Effector CD4-positive, alpha-beta T cell (primary cell): Measurements from ENCODE around the gene EFCAB13.
A peak's percentile ranks its signal among the peaks of the same experiment; 100 is the strongest.

Experiments
- DNase-seq: peaks from one replicate; pipeline ENCODE4 v3.0.0-alpha.2; 2020
- total RNA-seq: gene quantifications from one replicate; lab custom pipeline; 2026; lab: John Stamatoyannopoulos, UW

EFCAB13 gene
- total RNA-seq = 11.8 reads per million, percentile 35 among the genes with 10 or more reads in this experiment

GRCh38 chr17:47323382-47324223 is at the start of gene EFCAB13:
Gene EFCAB13, plus strand, starts transcription at chr17:47323955. Its CDS starts 4,399 bp downstream, at chr17:47328354.
- peak; percentile 57 for DNase-seq

DNA sequence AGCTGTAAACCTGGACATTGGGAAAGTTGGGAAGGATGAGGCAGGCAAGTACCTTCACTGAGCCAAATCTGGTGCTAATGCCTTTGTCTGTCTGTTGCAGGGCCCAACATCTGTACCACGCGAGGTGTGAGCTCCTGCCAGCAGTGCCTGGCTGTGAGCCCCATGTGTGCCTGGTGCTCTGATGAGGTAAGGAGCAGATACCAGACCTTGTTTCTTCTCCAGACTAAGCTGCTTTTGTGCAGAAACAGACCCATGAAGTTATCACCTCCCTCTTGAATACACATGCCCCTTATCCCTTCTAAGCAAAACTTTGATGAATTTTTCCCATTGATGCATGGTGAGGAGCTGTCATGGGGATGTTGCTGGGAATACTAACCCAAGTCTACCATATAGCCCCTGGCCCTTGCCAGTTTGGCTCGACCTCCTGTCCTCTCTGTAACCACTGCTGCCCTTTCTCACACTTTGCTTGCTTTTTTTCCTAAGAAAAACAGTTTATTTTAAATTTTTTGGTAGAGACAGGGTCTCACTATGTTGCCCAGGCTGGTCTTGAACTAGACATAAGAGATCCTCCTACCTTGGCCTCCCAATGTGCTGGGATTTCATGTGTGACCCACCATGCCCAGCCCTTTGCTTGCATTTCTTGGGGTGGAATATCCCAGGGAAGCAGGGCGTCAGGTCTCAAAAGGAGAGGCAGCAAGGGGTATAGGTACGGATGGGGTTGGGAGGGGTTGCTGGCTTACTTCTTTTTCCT is 49.3 kb upstream of the EFCAB13 start:
- no peak for DNase-seq

- DNase-seq = no peak
Observed at GRCh38 chr17:47275245-47275984, 48.3 kb upstream of the EFCAB13 start.

- DNase-seq = no peak
Observed at GRCh38 chr17:47276444-47276843, 47.3 kb upstream of the EFCAB13 start.

DNA sequence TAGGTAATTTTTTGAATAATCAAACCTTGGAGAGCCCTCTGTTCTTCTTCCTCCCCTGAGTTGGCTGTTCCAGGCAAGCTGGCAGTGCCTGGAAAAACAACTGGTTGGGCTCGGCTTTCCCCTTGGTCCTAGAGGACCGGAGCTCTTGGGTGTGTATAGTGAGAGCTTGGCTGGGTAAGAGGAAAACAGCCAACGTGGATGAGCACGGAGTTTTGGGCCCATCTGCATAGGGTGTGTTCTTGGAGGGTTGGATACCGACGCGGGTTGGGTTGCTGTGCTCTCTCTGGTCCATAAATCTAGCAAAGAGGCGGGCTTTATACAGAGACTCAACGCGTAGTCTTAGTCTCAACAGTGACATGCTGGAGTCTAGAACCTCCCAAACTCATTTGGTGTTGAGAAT is 46.9 kb upstream of the EFCAB13 start:
- DNase-seq = no peak

DNA sequence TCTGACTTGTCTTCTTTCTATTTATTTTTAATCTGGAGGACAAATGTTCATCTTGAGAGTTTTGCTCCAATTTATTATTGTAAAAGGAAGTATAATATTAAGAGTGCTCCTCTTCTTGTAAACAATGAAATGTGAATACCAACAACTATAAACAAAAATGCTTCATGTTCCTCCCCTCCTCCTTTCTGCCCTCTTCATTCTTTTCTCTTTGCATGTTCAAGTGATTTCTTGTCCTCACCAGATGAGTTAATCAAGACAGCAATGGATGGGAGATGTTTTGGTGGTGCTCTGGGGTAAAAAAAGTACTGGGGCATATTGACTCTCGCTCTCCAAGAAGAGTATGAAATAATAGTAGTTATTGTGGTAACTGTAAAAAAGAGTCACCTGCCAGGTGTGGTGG is 45.8 kb upstream of the EFCAB13 start:
- DNase-seq = no peak

GRCh38 chr17:47278561-47278960 is 45.2 kb upstream of the EFCAB13 start:
- DNase-seq = no peak

- DNase-seq = no peak
Observed at GRCh38 chr17:47279062-47279801, 44.5 kb upstream of the EFCAB13 start.

- DNase-seq = no peak
Observed at GRCh38 chr17:47280072-47280811, 43.5 kb upstream of the EFCAB13 start.

DNA sequence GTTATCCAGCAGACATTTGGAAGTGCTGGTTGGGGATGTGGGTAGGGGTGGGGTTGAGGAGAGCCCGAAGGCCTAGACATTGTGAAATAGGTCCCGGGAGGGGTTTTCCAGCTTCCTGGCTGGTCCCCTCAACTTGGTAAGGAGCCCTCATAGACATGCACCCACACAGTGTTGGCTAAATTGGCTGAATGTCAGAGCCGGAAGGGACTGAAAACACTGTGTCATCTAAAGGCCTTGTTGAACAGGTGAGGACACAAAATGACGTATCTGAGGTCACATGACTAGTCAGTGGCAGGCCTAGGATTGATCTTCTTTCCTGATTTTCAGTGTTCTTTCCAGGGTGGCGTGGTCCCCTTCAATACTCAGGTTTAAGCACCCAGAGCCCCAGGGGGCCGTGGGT is 42.5 kb upstream of the EFCAB13 start:
- no peak for DNase-seq

- DNase-seq = no peak
Observed at GRCh38 chr17:47285003-47285402, 38.8 kb upstream of the EFCAB13 start.

GRCh38 chr17:47286198-47286914 is 37.4 kb upstream of the EFCAB13 start:
- no peak for DNase-seq

DNA sequence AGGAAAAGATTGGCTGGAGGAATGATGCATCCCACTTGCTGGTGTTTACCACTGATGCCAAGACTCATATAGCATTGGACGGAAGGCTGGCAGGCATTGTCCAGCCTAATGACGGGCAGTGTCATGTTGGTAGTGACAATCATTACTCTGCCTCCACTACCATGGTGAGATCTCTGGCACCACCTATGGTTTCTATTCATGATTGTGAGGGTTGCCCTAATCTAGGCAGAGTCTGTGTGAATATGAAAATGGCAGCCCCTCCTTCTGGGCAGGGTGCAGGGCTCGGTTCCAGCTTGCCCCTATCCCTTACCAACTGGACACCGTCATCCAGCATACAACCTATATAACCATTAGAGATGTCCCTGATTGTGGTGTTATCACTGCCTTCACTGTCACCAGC is 36.7 kb upstream of the EFCAB13 start:
- DNase-seq = no peak

DNA sequence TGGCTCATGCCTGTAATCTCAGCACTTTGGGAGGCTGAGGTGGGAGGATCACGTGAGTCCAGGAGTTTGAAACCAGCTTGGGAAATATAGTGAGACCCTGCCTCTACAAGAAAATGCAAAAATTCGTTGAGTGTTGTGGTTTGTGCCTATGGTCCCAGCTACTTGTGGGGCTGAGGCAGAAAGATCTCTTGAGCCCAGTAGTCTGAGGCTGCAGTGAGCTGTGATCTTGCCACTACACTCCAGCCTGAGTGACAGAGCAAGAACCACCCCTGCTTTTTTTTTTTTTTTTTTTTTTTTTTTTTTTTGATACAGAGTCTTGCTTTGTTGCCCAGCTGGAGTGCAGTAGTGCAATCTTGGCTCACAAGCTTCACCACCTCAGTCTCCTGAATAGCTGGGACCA is 36.1 kb upstream of the EFCAB13 start:
- no peak for DNase-seq

DNA sequence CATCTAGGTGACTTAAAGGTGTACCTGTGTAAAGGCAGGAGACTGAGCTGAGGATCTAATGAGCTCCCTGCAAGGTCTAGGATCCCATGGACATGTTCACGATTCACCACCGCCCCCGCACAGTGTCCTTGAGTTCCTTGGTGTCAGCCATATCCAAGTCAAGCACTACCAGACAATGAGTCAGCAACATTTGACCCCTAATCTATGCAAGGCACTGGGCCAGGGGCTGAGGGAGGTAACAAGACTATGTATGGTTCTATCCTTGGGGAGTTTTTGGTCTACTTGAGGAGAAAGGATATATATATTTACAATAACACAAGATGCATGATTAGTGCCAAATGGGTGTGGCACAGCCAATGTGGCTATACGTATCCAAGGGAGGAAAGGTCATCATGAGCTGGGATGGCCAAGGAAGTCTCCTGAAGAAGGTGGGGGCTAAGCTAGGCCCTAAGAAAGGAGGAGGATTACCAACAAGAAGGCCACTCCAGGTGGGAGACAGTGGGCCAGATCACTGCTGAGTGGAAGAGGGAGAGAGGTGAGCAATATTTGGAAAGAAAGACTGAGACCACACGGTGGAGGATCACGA is 35.1 kb upstream of the EFCAB13 start:
- DNase-seq = no peak

DNA sequence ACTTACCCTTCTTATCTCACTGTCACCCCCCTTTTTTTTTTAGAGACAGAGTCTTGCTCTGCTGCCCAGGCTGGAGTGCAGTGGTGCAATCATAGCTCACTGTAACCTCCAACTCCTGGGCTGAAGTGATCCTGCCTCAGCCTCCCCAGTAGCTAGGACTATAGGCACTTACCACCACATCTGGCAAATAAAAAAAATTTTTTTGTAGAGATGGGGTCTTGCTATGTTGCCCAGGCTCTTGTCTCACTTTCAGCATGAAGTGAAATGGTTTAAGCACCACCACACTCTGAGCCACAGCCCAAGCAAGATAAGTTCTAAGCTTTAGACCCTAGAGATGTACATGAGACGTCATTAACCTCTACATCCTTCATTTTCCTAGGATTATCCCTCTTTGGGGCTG is 34.5 kb upstream of the EFCAB13 start:
- DNase-seq = no peak

- no peak for DNase-seq
Observed at GRCh38 chr17:47290870-47291241, 32.9 kb upstream of the EFCAB13 start.

- DNase-seq = no peak
Observed at GRCh38 chr17:47291242-47291873, 32.4 kb upstream of the EFCAB13 start.

DNA sequence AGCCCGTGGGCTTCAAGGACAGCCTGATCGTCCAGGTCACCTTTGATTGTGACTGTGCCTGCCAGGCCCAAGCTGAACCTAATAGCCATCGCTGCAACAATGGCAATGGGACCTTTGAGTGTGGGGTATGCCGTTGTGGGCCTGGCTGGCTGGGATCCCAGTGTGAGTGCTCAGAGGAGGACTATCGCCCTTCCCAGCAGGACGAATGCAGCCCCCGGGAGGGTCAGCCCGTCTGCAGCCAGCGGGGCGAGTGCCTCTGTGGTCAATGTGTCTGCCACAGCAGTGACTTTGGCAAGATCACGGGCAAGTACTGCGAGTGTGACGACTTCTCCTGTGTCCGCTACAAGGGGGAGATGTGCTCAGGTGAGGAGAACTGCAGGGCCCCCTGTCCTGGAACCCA is 31.5 kb upstream of the EFCAB13 start:
- DNase-seq = no peak
